NCI-H2029 (cell line): ENCODE data around the gene PC.
"Not testable (repeated sequence)": the region's sequence is repeated elsewhere in the genome, so short reads cannot be mapped to it uniquely, and the experiment has no call there.

Source experiments
- DNase-seq: peaks from one replicate; lab custom pipeline; 2025; lab: John Stamatoyannopoulos, UW

Gene PC

GRCh38 chr11:66978717-66979116 is 20.5 kb upstream of the PC start:
- DNase-seq = no peak

GRCh38 chr11:66978229-66978628 is 20.0 kb upstream of the PC start:
- no peak for DNase-seq

DNA sequence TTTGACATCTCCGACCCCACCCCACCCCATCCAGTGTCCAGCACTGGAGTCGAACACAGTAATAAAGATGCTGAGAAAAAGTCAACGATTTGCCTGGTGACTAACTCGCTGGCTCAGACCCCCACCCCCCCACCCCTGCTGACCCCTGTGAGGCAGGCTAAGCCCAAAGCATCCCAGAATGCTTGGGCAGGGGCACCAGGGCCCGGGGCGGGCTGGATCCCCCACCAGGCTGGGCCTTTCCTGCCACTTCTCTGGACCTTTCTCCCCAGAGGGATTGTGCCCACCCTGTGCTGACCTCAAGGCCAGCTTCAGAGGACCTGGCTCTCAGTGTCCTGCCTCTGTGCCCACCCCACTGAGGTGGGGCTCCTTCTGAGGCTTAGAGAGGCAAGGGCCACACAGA is 18.7 kb upstream of the PC start:
- DNase-seq = no peak

DNA sequence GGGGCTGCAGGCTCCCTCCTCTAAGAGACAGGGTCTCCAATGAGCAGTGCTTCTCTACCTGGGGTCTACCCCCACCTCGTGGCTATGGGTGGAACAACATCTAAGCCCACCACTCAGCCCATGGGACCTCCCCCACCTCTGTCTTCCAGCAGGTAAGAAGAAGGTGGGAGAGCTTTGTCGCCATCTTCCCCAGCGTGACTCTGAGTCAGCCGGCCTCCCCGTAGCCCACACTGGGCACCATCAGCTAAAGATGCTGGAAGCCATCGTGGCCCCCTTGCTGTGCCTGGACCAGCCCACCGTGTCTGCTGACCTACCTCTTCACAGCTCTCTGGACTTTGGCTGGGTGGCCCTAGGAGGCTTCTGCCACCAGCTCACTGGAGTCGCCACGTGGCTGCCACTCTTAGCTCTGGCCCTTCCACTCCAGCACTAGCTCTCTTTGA is 17.9 kb upstream of the PC start:
- no peak for DNase-seq

DNA sequence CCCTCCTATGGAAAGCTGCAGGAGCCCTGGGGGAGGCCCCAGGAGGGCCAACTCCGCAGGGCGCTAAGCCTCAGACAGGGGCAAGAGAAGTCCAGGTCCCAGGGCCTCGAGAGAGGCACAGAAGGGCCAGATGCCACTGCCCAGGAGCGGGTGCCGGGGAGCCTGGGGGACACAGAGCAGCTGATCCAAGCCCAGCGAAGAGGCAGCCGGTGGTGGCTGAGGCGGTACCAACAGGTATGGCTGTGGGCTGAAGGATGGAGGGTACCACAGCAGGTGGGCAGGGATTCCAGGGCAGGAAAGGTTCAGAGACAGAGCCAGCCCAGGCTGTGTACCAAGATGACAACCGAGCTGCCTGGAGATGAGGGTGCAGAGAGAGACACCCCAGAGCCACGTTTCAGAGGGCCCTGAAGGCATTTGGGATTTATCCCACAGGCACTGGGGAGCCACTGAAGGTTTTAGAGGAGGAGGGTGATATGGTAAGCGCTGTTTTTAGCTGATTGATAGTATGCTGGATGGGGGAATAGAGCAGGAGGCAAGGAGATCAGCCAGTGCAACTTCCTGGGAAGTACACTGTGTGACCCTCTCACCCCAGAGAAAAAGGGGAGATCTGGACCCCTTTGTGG is 17.3 kb upstream of the PC start:
- DNase-seq = no peak

DNA sequence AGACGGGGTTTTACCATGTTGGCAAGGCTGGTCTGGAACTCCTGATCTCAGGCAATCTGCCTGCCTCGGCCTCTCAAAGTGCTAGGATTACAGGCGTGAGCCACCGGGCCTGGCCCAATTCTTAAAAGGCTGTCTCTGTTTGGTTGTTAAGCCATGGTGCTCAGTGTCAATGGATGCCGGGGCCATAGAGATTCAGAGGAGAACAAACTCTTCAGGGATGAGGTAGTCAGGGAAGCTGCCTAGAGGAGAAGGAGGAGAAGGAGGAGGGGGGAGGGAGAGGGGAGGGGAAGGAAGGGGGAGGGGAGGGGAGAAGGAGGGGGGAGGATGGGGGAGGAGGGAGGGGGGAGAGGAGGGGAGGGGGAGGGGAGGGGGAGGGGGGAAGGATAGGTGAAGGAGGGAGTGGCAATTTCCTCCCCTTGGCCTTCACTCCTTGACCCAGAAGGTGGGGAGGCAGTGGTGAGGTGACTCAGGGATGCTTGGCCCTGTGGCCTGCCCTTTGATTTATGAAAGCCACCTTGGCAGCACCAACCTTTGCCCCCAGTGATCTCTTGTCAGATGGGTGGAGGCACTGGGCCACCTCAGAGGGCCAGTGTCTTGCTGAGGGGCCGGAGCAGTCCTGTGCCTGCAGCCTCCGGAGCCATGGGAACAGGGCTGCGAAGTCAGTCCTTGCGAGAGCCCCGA is 16.7 kb upstream of the PC start, which contains the start of gene C11orf86:
Gene C11orf86, plus strand, starts transcription at position 581 of the 681 bp plus-strand sequence. Its CDS starts 59 bp downstream, at position 640.
- no peak for DNase-seq

- no peak for DNase-seq
These were observed 15.9 kb upstream of the PC start for GRCh38 chr11:66973956-66974580.

DNA sequence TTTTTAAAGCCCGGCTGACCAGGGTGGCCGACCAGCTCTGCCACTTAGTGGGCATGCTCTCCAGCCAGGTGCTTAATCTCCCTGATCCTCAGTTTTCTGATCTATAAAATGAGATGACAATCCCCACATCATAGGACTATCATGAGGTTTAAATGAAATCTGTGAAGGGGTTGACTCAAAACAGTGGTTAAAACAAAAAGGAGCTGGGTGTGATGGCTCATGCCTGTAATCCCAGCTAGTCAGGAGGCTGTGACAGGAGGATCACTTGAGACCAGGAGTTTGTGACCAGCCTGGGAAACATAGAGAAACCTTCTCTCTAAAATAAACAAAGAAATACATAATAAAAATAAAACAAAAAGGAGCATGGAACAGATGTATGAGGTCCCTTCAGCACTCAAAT is 13.3 kb upstream of the PC start:
- no peak for DNase-seq

DNA sequence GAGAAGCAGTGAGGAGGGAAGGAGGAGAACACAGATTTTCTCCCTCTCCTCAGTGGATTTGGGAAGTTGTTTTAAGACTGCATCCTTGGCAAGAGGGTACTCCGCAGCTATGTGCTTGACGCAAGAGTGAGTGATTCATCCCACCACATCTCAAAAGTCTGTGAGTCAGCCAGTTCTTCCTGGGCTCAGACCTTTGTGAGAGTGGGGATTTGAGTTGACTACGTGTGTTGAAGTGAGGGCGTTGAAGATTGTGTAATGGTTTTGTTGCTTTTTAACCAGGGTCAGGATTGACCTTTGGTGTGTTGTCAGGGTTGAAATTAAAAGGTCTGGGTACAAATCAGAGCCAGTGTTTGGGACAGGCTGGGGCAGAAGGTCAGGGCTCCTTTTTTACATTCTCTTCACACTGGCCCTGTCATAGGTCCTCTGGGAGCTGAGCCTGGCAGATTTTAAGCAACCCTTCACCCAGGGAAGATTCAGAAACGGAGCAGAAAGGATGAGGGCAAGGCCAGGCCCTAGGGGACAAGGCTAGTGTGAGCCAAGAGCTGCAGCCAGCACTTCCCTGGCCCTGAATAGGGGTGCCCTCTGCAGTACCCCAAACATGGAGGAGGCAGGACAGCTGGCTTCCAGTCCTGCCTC is 12.7 kb upstream of the PC start:
- DNase-seq = no peak

- DNase-seq = no peak
These were observed 12.2 kb upstream of the PC start for GRCh38 chr11:66970371-66970806.

GRCh38 chr11:66969584-66970225 is 11.5 kb upstream of the PC start:
- no peak for DNase-seq

DNA sequence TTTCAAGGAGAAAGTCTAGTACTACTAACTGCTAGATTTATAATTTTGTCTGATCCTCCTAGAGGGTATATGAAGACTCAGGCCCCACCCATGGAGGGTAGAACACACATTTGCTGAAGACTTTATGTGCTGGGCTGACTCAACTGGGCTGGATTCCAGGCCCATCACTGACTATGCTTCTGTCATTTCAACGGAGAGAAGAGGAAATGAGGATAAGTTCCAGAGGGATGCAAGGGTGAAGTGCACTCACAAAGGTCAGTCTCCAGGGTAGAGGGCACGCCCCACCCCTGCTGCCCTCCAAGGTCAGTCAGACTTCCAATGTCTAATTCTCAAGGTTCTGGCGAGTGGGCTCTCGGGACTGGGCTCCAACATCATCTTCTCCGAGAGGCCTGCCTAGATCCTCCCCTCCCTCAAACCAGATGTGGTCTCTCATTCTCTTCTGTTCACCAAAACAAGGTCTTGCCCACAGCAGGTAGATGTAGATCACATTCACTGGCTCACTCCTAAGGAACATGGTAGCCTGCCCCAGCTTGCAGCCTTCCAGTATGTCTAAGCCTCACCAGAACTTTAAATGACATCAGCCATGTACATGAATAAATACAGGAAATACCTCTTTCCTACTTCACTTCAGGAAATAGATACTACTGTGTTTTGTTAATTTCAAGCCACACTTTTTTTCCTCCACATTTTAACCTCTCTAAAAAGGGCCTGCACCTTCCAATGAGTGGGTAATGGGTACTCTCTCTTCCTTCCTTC is 9.7 kb upstream of the PC start:
- no peak for DNase-seq

- no peak for DNase-seq
These were observed 8.2 kb upstream of the PC start for GRCh38 chr11:66966351-66966750.

DNA sequence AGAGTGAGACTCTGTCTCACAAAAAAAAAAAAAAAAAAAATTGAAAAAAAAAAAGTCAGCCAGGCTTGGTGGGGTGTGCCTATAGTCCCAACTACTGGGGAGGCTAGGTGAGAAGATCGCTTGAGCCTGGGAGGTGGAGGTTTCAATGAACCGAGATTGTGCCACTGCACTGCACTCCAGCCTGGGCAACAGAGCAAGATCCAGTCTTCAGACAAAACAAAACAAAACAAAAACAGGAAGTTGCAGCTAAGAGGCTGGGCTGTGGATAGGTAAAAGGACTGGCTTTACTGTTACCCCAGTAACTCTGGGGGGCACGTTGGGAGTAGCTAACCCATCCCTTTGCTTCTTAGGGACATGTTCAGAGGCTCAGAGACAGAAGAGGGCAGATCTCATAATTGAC is 6.3 kb upstream of the PC start:
- DNase-seq = no peak

DNA sequence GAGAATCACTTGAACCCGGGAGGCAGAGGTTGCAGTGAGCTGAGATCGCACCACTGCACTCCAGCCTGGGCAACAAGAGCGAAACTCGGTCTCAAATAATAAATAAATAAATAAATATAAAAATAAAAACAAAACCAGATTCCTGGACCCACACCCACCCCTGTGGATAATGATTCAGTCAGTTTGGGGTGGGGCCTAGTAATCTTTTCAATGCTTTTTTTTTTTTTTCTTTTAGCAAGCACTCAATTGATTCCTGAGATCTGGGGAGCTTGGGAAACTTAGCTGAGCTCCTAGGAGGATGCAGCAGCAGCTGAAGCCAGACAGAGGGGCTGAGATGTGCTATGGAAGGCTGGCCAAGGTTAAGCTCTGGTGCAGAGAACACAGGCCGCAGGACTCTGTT is 4.6 kb upstream of the PC start:
- DNase-seq = no peak

DNA sequence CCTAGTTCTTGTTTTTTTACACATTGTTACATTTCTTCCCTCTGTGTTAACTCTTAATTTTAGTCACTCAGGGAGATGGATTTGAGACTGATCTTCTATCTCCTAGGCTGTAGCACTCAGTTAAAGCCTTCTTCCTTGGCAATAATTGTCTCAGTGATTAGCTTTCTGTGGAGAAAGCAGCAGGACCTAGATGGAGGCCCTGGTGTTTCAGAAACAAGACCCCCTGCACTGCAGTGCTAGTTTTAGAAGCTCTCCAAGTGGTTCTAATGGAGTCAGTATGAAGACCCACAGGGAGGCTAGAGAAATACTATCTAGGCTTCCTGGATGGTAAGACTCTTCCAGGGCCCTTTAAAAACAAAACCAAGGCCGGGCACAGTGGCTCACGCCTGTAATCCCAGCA is 4.1 kb upstream of the PC start:
- DNase-seq = no peak

GRCh38 chr11:66961691-66962213 is 3.6 kb upstream of the PC start:
- DNase-seq = not testable (repeated sequence)

GRCh38 chr11:66958956-66959274 is 732 bp upstream of the PC start:
- no peak for DNase-seq

DNA sequence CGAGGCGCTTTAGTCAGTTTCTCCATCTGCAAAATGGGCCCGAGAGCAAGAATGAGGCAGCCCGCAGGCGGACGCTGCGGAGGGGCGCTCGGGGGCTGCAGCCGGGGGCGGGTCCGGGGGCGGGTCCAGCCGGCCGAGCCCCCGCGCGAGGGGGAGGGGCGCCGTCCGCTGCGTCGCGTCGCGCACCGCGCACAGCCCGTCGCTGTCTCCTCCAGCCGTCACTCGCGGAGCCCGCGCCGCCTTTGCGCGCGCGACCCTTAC is 282 bp downstream of the PC start:
- no peak for DNase-seq

GRCh38 chr11:66956689-66957290 is 1.4 kb downstream of the PC start:
- no peak for DNase-seq

GRCh38 chr11:66953081-66953833 is 4.9 kb downstream of the PC start:
- no peak for DNase-seq
